HEK293 (cell line): ENCODE measurements around the gene SLC35F2.

Source experiments
- CTCF ChIA-PET: fragments of 350-600 bp; formaldehyde crosslinking; extraction: SDS; loops from one replicate; lab custom pipeline; 2021; ENCODE audit warnings: antibody characterized with exemption; lab: Yijun Ruan, JAX
- POLR2A ChIA-PET: fragments of 300-600 bp; formaldehyde crosslinking; extraction: SDS; loops from one replicate; lab custom pipeline; 2020; ENCODE audit warnings: antibody characterized with exemption, inconsistent platforms; lab: Yijun Ruan, JAX
- H3K27ac ChIP-seq: fragments of 200-500 bp; sonication (Bioruptor generic); 2 replicates; pipeline ENCODE4 v1.5.1; 2014; ENCODE audit warnings: low read depth, low read length, control low read depth, inconsistent platforms; ENCODE audit errors: extremely low read depth
- H3K36me3 ChIP-seq, 2 experiments: fragments of 200-500 bp in 1 of 2; sonication (Bioruptor generic) in 1 of 2; 1 replicate in 1 of 2; 2 replicates in 1 of 2; pipeline ENCODE4 v1.5.1; 2014 to 2017; ENCODE audit warnings: inconsistent platforms in 2 of 2, low read length in 2 of 2; ENCODE audit not compliant: control insufficient read depth in 2 of 2, insufficient read depth in 1 of 2
- H3K4me1 ChIP-seq: fragments of 200-500 bp; sonication (Bioruptor generic); 2 replicates; pipeline ENCODE4 v1.5.1; 2014; ENCODE audit warnings: mild to moderate bottlenecking, low read length, inconsistent platforms; ENCODE audit not compliant: control insufficient read depth, insufficient read depth
- H3K4me3 ChIP-seq: 2 replicates; pipeline ENCODE4 v1.5.1; 2011; ENCODE audit warnings: low read depth, mild to moderate bottlenecking, control low read depth, low read length, moderate library complexity
- H3K9me3 ChIP-seq: fragments of 200-500 bp; sonication (Bioruptor generic); 2 replicates; pipeline ENCODE4 v1.5.1; 2014; ENCODE audit warnings: low read depth, low read length, inconsistent platforms; ENCODE audit not compliant: control insufficient read depth, insufficient read depth
- GLIS1 ChIP-seq: fragments of 450-650 bp; formaldehyde crosslinking; IDR thresholded peaks from 2 replicates; pipeline ENCODE4 v1.5.1; 2016; ENCODE audit warnings: missing biosample characterization, missing genetic modification characterization
- OSR2 ChIP-seq: fragments of 450-650 bp; formaldehyde crosslinking; IDR thresholded peaks from 2 replicates; pipeline ENCODE4 v1.5.1; 2016; ENCODE audit warnings: missing biosample characterization, missing genetic modification characterization
- SALL2 ChIP-seq: fragments of 450-650 bp; formaldehyde crosslinking; IDR thresholded peaks from 2 replicates; pipeline ENCODE4 v1.5.0; 2017; ENCODE audit warnings: missing biosample characterization, mild to moderate bottlenecking, missing genetic modification characterization, borderline replicate concordance
- YY1 ChIP-seq: fragments of 450-650 bp; formaldehyde crosslinking; IDR thresholded peaks from 2 replicates; pipeline ENCODE4 v1.5.1; 2018; ENCODE audit warnings: missing biosample characterization, missing genetic modification characterization
- ZBTB17 ChIP-seq: fragments of 450-650 bp; formaldehyde crosslinking; IDR thresholded peaks from 2 replicates; pipeline ENCODE4 v1.5.1; 2016; ENCODE audit warnings: missing biosample characterization, missing genetic modification characterization
- ZBTB48 ChIP-seq: fragments of 450-650 bp; formaldehyde crosslinking; IDR thresholded peaks from 2 replicates; pipeline ENCODE4 v1.5.1; 2016; ENCODE audit warnings: missing biosample characterization, missing genetic modification characterization
- ZEB2 ChIP-seq: fragments of 450-650 bp; formaldehyde crosslinking; IDR thresholded peaks from 2 replicates; pipeline ENCODE4 v1.5.1; 2016; ENCODE audit warnings: missing biosample characterization, missing genetic modification characterization
- ZNF132 ChIP-seq: fragments of 450-650 bp; formaldehyde crosslinking; IDR thresholded peaks from 2 replicates; pipeline ENCODE4 v1.5.1; 2017; ENCODE audit warnings: missing biosample characterization, missing genetic modification characterization, borderline replicate concordance
- ZNF155 ChIP-seq: fragments of 450-650 bp; formaldehyde crosslinking; IDR thresholded peaks from 2 replicates; pipeline ENCODE4 v1.5.1; 2016; ENCODE audit warnings: missing biosample characterization, missing genetic modification characterization
- ZNF184 ChIP-seq: fragments of 450-650 bp; IDR thresholded peaks from 2 replicates; pipeline ENCODE4 v1.5.1; 2018; ENCODE audit warnings: missing biosample characterization, mild to moderate bottlenecking, missing genetic modification characterization
- ZNF24 ChIP-seq: fragments of 450-650 bp; formaldehyde crosslinking; IDR thresholded peaks from 2 replicates; pipeline ENCODE4 v1.5.1; 2016; ENCODE audit warnings: missing biosample characterization, missing genetic modification characterization
- ZNF311 ChIP-seq: fragments of 450-650 bp; formaldehyde crosslinking; IDR thresholded peaks from 2 replicates; pipeline ENCODE4 v1.5.1; 2017; ENCODE audit warnings: missing biosample characterization, missing genetic modification characterization, borderline replicate concordance
- ZNF701 ChIP-seq: fragments of 450-650 bp; formaldehyde crosslinking; IDR thresholded peaks from 2 replicates; pipeline ENCODE4 v1.5.1; 2016; ENCODE audit warnings: missing biosample characterization, missing genetic modification characterization
- TF ChIP-seq, protein P1 (sequence below): fragments of 450-650 bp; formaldehyde crosslinking; IDR thresholded peaks from 2 replicates; pipeline ENCODE4 v1.5.1; 2016; ENCODE audit warnings: missing biosample characterization, missing genetic modification characterization, low read depth
- TF ChIP-seq, protein P2 (sequence below): fragments of 450-650 bp; IDR thresholded peaks from 2 replicates; pipeline ENCODE4 v1.5.1; 2018; ENCODE audit warnings: missing biosample characterization, missing genetic modification characterization
- TF ChIP-seq, protein P3 (sequence below): fragments of 450-650 bp; formaldehyde crosslinking; IDR thresholded peaks from 2 replicates; pipeline ENCODE4 v1.5.1; 2016; ENCODE audit warnings: missing biosample characterization, missing genetic modification characterization
- TF ChIP-seq, protein P4 (sequence below): fragments of 450-650 bp; formaldehyde crosslinking; IDR thresholded peaks from 2 replicates; pipeline ENCODE4 v1.5.1; 2016; ENCODE audit warnings: missing biosample characterization, missing genetic modification characterization
- TF ChIP-seq, protein P5 (sequence below): fragments of 450-650 bp; formaldehyde crosslinking; IDR thresholded peaks from 2 replicates; pipeline ENCODE4 v1.5.1; 2016; ENCODE audit warnings: missing biosample characterization, missing genetic modification characterization, borderline replicate concordance
- TF ChIP-seq, protein P6 (sequence below): fragments of 450-650 bp; formaldehyde crosslinking; IDR thresholded peaks from 2 replicates; pipeline ENCODE4 v1.5.1; 2016; ENCODE audit warnings: missing biosample characterization, missing genetic modification characterization
- TF ChIP-seq, protein P7 (sequence below): fragments of 450-650 bp; formaldehyde crosslinking; IDR thresholded peaks from 2 replicates; pipeline ENCODE4 v1.5.1; 2017; ENCODE audit warnings: missing biosample characterization, missing genetic modification characterization

SLC35F2 gene

DNA sequence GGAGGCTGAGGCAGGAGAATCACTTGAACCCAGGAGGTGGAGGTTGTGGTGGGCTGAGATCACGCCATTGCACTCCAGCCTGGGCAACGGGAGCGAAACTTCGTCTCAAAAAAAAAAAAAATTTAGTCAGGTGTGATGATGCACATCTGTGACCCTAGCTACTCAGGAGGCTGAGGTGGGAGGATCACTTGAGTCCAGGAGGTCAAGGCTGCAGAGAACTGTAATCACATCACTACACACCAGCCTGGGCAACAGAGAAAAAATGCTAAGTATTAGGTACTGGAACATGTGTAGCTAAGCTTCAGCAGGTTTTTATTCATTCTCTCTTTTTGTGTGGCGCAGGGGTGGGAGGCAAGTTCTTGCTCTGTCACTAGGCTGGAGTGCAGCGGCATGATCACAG lies 82.5 kb downstream of the SLC35F2 start (continued):
- TF ChIP-seq, protein P1, sequence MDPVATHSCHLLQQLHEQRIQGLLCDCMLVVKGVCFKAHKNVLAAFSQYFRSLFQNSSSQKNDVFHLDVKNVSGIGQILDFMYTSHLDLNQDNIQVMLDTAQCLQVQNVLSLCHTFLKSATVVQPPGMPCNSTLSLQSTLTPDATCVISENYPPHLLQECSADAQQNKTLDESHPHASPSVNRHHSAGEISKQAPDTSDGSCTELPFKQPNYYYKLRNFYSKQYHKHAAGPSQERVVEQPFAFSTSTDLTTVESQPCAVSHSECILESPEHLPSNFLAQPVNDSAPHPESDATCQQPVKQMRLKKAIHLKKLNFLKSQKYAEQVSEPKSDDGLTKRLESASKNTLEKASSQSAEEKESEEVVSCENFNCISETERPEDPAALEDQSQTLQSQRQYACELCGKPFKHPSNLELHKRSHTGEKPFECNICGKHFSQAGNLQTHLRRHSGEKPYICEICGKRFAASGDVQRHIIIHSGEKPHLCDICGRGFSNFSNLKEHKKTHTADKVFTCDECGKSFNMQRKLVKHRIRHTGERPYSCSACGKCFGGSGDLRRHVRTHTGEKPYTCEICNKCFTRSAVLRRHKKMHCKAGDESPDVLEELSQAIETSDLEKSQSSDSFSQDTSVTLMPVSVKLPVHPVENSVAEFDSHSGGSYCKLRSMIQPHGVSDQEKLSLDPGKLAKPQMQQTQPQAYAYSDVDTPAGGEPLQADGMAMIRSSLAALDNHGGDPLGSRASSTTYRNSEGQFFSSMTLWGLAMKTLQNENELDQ (tag by site-specific recombination) = no peak
- TF ChIP-seq OSR2 (tag by site-specific recombination) = no peak
- TF ChIP-seq, protein P2, sequence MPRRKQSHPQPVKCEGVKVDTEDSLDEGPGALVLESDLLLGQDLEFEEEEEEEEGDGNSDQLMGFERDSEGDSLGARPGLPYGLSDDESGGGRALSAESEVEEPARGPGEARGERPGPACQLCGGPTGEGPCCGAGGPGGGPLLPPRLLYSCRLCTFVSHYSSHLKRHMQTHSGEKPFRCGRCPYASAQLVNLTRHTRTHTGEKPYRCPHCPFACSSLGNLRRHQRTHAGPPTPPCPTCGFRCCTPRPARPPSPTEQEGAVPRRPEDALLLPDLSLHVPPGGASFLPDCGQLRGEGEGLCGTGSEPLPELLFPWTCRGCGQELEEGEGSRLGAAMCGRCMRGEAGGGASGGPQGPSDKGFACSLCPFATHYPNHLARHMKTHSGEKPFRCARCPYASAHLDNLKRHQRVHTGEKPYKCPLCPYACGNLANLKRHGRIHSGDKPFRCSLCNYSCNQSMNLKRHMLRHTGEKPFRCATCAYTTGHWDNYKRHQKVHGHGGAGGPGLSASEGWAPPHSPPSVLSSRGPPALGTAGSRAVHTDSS = no peak
- no peak for TF ChIP-seq ZNF311 (tag by site-specific recombination)
- TF ChIP-seq GLIS1 = no peak
- TF ChIP-seq ZBTB17 (tag by site-specific recombination) = no peak

DNA sequence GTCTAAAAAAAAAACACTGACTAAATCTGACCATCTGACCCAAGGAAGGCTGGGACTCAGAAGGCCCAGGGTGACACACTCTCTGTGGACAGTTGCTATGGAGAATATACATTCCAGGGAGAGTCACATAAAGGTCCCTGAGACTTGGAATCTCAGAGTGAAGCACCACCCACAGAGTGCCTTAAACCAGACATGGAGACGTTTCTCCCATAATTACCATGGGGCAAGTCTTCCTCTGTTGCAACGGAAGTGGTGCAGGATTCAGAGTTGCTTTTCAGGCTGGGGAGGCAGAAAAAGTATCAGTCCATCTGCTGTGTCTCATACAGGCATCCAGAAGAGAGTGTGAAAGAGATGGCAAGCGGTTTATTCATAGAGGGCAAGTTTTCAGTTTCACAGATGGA lies 88.0 kb downstream of the SLC35F2 start:
- ChIA-PET POLR2A (no interaction called here), CTCF (interaction anchor here (0.6 to 4.1 kb wide), 28 partner anchors 8 to 1338 kb away, joined by 3 to 39 read pairs (median 4); partner anchors contain the start of gene ALKBH8)
- no peaks in the 10 kb centered on the region for H3K36me3 ChIP-seq
- H3K9me3 ChIP-seq = no peaks in the 10 kb centered on the region
- H3K4me1 ChIP-seq = no peaks in the 10 kb centered on the region
- no peak overlapping the region for H3K4me3 ChIP-seq
- no peak overlapping the region for H3K27ac ChIP-seq
- TF ChIP-seq ZNF701 (tag by site-specific recombination) = no peak
- TF ChIP-seq, protein P3, sequence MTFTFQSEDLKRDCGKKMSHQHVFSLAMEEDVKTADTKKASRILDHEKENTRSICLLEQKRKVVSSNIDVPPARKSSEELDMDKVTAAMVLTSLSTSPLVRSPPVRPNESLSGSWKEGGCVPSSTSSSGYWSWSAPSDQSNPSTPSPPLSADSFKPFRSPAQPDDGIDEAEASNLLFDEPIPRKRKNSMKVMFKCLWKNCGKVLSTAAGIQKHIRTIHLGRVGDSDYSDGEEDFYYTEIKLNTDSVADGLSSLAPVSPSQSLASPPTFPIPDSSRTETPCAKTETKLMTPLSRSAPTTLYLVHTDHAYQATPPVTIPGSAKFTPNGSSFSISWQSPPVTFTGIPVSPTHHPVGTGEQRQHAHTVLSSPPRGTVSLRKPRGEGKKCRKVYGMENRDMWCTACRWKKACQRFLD (tag by site-specific recombination) = no peak
- TF ChIP-seq, protein P4, sequence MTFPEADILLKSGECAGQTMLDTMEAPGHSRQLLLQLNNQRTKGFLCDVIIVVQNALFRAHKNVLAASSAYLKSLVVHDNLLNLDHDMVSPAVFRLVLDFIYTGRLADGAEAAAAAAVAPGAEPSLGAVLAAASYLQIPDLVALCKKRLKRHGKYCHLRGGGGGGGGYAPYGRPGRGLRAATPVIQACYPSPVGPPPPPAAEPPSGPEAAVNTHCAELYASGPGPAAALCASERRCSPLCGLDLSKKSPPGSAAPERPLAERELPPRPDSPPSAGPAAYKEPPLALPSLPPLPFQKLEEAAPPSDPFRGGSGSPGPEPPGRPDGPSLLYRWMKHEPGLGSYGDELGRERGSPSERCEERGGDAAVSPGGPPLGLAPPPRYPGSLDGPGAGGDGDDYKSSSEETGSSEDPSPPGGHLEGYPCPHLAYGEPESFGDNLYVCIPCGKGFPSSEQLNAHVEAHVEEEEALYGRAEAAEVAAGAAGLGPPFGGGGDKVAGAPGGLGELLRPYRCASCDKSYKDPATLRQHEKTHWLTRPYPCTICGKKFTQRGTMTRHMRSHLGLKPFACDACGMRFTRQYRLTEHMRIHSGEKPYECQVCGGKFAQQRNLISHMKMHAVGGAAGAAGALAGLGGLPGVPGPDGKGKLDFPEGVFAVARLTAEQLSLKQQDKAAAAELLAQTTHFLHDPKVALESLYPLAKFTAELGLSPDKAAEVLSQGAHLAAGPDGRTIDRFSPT (tag by site-specific recombination) = no peak
- TF ChIP-seq ZNF155 (tag by site-specific recombination) = no peak
- no peak for TF ChIP-seq YY1 (tag by site-specific recombination)
- TF ChIP-seq, protein P5, sequence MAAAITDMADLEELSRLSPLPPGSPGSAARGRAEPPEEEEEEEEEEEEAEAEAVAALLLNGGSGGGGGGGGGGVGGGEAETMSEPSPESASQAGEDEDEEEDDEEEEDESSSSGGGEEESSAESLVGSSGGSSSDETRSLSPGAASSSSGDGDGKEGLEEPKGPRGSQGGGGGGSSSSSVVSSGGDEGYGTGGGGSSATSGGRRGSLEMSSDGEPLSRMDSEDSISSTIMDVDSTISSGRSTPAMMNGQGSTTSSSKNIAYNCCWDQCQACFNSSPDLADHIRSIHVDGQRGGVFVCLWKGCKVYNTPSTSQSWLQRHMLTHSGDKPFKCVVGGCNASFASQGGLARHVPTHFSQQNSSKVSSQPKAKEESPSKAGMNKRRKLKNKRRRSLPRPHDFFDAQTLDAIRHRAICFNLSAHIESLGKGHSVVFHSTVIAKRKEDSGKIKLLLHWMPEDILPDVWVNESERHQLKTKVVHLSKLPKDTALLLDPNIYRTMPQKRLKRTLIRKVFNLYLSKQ (tag by site-specific recombination) = no peak
- TF ChIP-seq SALL2 (tag by site-specific recombination) = no peak
- TF ChIP-seq ZNF132 (tag by site-specific recombination) = no peak

DNA sequence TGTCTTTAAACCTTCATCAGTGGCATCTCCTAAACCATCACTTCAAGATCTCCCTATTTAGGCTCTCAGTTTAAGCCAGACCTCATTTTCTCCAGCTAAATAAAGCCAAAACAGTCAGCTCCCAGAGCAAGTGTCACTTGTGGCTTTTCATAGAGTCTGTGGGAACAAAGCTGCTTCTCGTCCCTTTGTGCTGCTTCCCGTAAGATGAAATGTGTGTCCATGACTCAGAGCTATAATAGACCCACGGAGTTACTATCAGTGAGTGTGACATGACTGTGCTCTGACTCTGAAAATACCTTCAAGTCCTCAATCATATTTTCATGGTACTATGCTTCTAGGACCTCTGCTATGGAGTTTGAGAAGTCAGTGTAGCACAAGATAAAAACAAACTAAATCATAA lies 89.4 kb downstream of the SLC35F2 start:
- no peak overlapping the region for H3K27ac ChIP-seq
- ChIA-PET CTCF (interaction anchor here (1.0 to 4.1 kb wide), 6 partner anchors 11 to 219 kb away, joined by 3 to 39 read pairs (median 6); partner anchors contain the start of gene ALKBH8), POLR2A (no interaction called here)
- no peak overlapping the region for H3K4me3 ChIP-seq
- no peaks in the 10 kb centered on the region for H3K4me1 ChIP-seq
- H3K36me3 ChIP-seq = no peaks in the 10 kb centered on the region
- no peaks in the 10 kb centered on the region for H3K9me3 ChIP-seq
- TF ChIP-seq, protein P6, sequence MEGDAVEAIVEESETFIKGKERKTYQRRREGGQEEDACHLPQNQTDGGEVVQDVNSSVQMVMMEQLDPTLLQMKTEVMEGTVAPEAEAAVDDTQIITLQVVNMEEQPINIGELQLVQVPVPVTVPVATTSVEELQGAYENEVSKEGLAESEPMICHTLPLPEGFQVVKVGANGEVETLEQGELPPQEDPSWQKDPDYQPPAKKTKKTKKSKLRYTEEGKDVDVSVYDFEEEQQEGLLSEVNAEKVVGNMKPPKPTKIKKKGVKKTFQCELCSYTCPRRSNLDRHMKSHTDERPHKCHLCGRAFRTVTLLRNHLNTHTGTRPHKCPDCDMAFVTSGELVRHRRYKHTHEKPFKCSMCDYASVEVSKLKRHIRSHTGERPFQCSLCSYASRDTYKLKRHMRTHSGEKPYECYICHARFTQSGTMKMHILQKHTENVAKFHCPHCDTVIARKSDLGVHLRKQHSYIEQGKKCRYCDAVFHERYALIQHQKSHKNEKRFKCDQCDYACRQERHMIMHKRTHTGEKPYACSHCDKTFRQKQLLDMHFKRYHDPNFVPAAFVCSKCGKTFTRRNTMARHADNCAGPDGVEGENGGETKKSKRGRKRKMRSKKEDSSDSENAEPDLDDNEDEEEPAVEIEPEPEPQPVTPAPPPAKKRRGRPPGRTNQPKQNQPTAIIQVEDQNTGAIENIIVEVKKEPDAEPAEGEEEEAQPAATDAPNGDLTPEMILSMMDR (tag by site-specific recombination) = no peak
- TF ChIP-seq, protein P7, sequence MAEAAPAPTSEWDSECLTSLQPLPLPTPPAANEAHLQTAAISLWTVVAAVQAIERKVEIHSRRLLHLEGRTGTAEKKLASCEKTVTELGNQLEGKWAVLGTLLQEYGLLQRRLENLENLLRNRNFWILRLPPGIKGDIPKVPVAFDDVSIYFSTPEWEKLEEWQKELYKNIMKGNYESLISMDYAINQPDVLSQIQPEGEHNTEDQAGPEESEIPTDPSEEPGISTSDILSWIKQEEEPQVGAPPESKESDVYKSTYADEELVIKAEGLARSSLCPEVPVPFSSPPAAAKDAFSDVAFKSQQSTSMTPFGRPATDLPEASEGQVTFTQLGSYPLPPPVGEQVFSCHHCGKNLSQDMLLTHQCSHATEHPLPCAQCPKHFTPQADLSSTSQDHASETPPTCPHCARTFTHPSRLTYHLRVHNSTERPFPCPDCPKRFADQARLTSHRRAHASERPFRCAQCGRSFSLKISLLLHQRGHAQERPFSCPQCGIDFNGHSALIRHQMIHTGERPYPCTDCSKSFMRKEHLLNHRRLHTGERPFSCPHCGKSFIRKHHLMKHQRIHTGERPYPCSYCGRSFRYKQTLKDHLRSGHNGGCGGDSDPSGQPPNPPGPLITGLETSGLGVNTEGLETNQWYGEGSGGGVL (tag by site-specific recombination) = no peak
- no peak for TF ChIP-seq ZEB2
- no peak for TF ChIP-seq ZNF24 (tag by site-specific recombination)
- TF ChIP-seq ZNF184 = no peak
- TF ChIP-seq ZBTB48 (tag by site-specific recombination) = no peak
